ENCODE data around the gene MTMR3. TPM values are rescaled to one million over a fixed set of nuclear protein-coding genes. Genes with fewer than 3 reads are reported as not detected.

The MTMR3 gene
- polyA plus RNA-seq, 1 of the 3 experiments (the other 2 are of a cell fraction): 20.4 TPM

DNA sequence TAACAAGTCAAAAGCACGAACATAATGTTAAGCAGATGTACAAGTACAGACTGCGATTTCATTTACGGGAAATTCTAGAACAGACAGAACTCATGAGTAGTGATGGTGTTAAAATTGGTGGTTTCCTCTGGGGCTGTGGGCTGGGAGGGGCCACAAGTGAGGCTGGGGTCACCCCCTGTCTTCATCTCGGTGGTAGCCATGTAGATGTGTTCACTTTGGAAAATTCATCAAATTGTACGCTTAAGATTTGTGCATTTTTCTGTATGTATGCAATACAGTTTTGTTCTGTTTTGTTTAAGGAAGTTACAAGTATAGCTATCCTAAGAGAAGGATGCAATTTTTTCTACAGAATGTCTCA lies 44.4 kb upstream of the MTMR3 start:
- peaks cover 5 to 8% of the 10 kb centered on the region in 2 experiments for H3K36me3 ChIP-seq (replicated peaks in 1 of 2; ENCODE audit: control insufficient read depth in 1 of 2, insufficient read depth in 2 of 2, low read length in 1 of 2)
- peak overlapping the region; percentile 85 for H3K4me2 ChIP-seq
- H3K4me1 ChIP-seq (ENCODE audit: control insufficient read depth in 1 of 2, insufficient read depth in 2 of 2, low read depth in 1 of 2, low read length in 1 of 2): peaks cover 6 to 7% of the 10 kb centered on the region in 2 experiments; a peak in 2 of 4 replicates
- H3K9ac ChIP-seq: peak overlapping the region; percentile 50; the same call in 1 of the 2 replicates
- H3K9me3 ChIP-seq: no peaks in the 10 kb centered on the region
- peak overlapping the region; percentile 87 to 92 for H3K4me3 ChIP-seq (ENCODE audit: low read depth in 2 of 2, low read length in 1 of 2)
- peaks cover 8% of the 10 kb centered on the region for H3F3A ChIP-seq (replicated peaks; ENCODE audit: insufficient read depth)
- CTCF ChIA-PET: no interaction called here
- H3K27me3 ChIP-seq (ENCODE audit: insufficient read depth): no peaks in the 10 kb centered on the region
- POLR2A ChIA-PET: interaction anchor here (0.8 to 1.2 kb wide), 2 partner anchors 72 to 141 kb away, joined by 3 read pairs; partner anchors contain the start of gene ZMAT5
- no peaks in the 10 kb centered on the region for H4K20me1 ChIP-seq (ENCODE audit: insufficient read depth)
- H3K9me2 ChIP-seq: no peaks in the 10 kb centered on the region
- H2AFZ ChIP-seq (ENCODE audit: low read depth): peak overlapping the region; percentile 86
- peaks cover 42% of the 10 kb centered on the region for H3K79me2 ChIP-seq (ENCODE audit: insufficient read depth)
- TF ChIP-seq EP300 (IDR thresholded peaks at IDR 0.05; ENCODE audit: borderline replicate concordance in 1 of 2, low read depth in 1 of 2, low read length in 1 of 2) (no peak), SMC3 (IDR thresholded peaks at IDR 0.05; ENCODE audit: low read depth, low read length) (no peak), MXI1 (IDR thresholded peaks at IDR 0.05; ENCODE audit: low read depth, low read length) (no peak)
- DNase-seq: peak; percentile 30
- 44% methylated on average over 5 of the region's 5 CpGs for WGBS (ENCODE audit: low lambda C conversion rate)
- H3K27ac ChIP-seq (ENCODE audit: low read depth in 2 of 2, low read length in 1 of 2): peak overlapping the region; percentile 66 to 86

GRCh38 chr22:29839039-29839438 lies 43.9 kb upstream of the MTMR3 start:
- Histone ChIP-seq H3K4me1 (ENCODE audit: control insufficient read depth in 1 of 2, insufficient read depth in 2 of 2, low read depth in 1 of 2, low read length in 1 of 2) (peaks cover 6 to 7% of the 10 kb centered on the region in 2 experiments; a peak in 2 of 4 replicates), H3K9ac (no peak overlapping the region), H3K4me2 (no peak overlapping the region), H2AFZ (ENCODE audit: low read depth) (no peak overlapping the region; the same call in 1 of the 2 replicates), H4K20me1 (ENCODE audit: insufficient read depth) (no peaks in the 10 kb centered on the region), H3K9me2 (no peaks in the 10 kb centered on the region), H3K9me3 (no peaks in the 10 kb centered on the region), H3K27me3 (ENCODE audit: insufficient read depth) (no peaks in the 10 kb centered on the region), H3K4me3 (ENCODE audit: low read depth in 2 of 2, low read length in 1 of 2) (no peak overlapping the region), H3K36me3 (replicated peaks in 1 of 2; ENCODE audit: control insufficient read depth in 1 of 2, insufficient read depth in 2 of 2, low read length in 1 of 2) (peaks cover 2 to 3% of the 10 kb centered on the region in 2 experiments), H3K27ac (ENCODE audit: low read depth in 2 of 2, low read length in 1 of 2) (peak overlapping the region; percentile 66 to 86; a peak in 2 of 4 replicates), H3K79me2 (ENCODE audit: insufficient read depth) (peaks cover 37% of the 10 kb centered on the region), H3F3A (replicated peaks; ENCODE audit: insufficient read depth) (peaks cover 8% of the 10 kb centered on the region)
- ChIA-PET CTCF (no interaction called here), POLR2A (no interaction called here)
- no peak for TF ChIP-seq CTCF (IDR thresholded peaks at IDR 0.05)
- TF ChIP-seq, protein P1, sequence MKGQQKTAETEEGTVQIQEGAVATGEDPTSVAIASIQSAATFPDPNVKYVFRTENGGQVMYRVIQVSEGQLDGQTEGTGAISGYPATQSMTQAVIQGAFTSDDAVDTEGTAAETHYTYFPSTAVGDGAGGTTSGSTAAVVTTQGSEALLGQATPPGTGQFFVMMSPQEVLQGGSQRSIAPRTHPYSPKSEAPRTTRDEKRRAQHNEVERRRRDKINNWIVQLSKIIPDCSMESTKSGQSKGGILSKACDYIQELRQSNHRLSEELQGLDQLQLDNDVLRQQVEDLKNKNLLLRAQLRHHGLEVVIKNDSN (IDR thresholded peaks at IDR 0.05; ENCODE audit: borderline replicate concordance, low read depth): no peak
- no peak for TF ChIP-seq RCOR1 (IDR thresholded peaks at IDR 0.05; ENCODE audit: low read length)
- TF ChIP-seq GATA2 (CRISPR knock-in tag; IDR thresholded peaks at IDR 0.05): no peak
- TF ChIP-seq FOXJ3 (CRISPR knock-in tag; IDR thresholded peaks at IDR 0.05): no peak
- TF ChIP-seq POLR2AphosphoS5 (IDR thresholded peaks at IDR 0.05; ENCODE audit: low read depth, low read length): no peak
- no peak for TF ChIP-seq FOXM1 (IDR thresholded peaks at IDR 0.05; ENCODE audit: low read depth)
- no peak for TF ChIP-seq CHD2 (IDR thresholded peaks at IDR 0.05; ENCODE audit: low read length, partially characterized antibody)
- TF ChIP-seq ZBTB33 (IDR thresholded peaks at IDR 0.05; ENCODE audit: borderline replicate concordance, low read depth): no peak
- no peak for TF ChIP-seq RAD21 (IDR thresholded peaks at IDR 0.05; ENCODE audit: low read length)
- TF ChIP-seq SMC3 (IDR thresholded peaks at IDR 0.05; ENCODE audit: low read depth, low read length): no peak
- TF ChIP-seq NRF1 (IDR thresholded peaks at IDR 0.05; ENCODE audit: low read depth, low read length): no peak
- TF ChIP-seq TCF12 (IDR thresholded peaks at IDR 0.05): no peak
- TF ChIP-seq TAF1 (IDR thresholded peaks at IDR 0.05; ENCODE audit: borderline replicate concordance, low read depth, low read length): no peak
- 60% methylated on average over 1 of the region's 1 CpG for WGBS (ENCODE audit: low lambda C conversion rate)
- DNase-seq: no peak
